HEK293 (cell line): ENCODE data around the gene SPATA24.

Source experiments
- CTCF ChIA-PET: fragments of 350-600 bp; formaldehyde crosslinking; extraction: SDS; loops from one replicate; lab custom pipeline; 2021; ENCODE audit warnings: antibody characterized with exemption; lab: Yijun Ruan, JAX
- POLR2A ChIA-PET: fragments of 300-600 bp; formaldehyde crosslinking; extraction: SDS; loops from one replicate; lab custom pipeline; 2020; ENCODE audit warnings: antibody characterized with exemption, inconsistent platforms; lab: Yijun Ruan, JAX
- H3K27ac ChIP-seq: fragments of 200-500 bp; sonication (Bioruptor generic); 2 replicates; pipeline ENCODE4 v1.5.1; 2014; ENCODE audit warnings: low read depth, low read length, control low read depth, inconsistent platforms; ENCODE audit errors: extremely low read depth
- H3K36me3 ChIP-seq, 2 experiments: fragments of 200-500 bp in 1 of 2; sonication (Bioruptor generic) in 1 of 2; 1 replicate in 1 of 2; 2 replicates in 1 of 2; pipeline ENCODE4 v1.5.1; 2014 to 2017; ENCODE audit warnings: inconsistent platforms in 2 of 2, low read length in 2 of 2; ENCODE audit not compliant: control insufficient read depth in 2 of 2, insufficient read depth in 1 of 2
- H3K4me1 ChIP-seq: fragments of 200-500 bp; sonication (Bioruptor generic); 2 replicates; pipeline ENCODE4 v1.5.1; 2014; ENCODE audit warnings: mild to moderate bottlenecking, low read length, inconsistent platforms; ENCODE audit not compliant: control insufficient read depth, insufficient read depth
- H3K4me3 ChIP-seq: 2 replicates; pipeline ENCODE4 v1.5.1; 2011; ENCODE audit warnings: low read depth, mild to moderate bottlenecking, control low read depth, low read length, moderate library complexity
- H3K9me3 ChIP-seq: fragments of 200-500 bp; sonication (Bioruptor generic); 2 replicates; pipeline ENCODE4 v1.5.1; 2014; ENCODE audit warnings: low read depth, low read length, inconsistent platforms; ENCODE audit not compliant: control insufficient read depth, insufficient read depth
- KLF10 ChIP-seq: fragments of 450-650 bp; IDR thresholded peaks from 2 replicates; pipeline ENCODE4 v1.5.1; 2018; ENCODE audit warnings: missing biosample characterization, mild to moderate bottlenecking, missing genetic modification characterization
- MYNN ChIP-seq: fragments of 450-650 bp; formaldehyde crosslinking; IDR thresholded peaks from 2 replicates; pipeline ENCODE4 v1.5.1; 2016; ENCODE audit warnings: missing biosample characterization, missing genetic modification characterization, borderline replicate concordance
- SP2 ChIP-seq: fragments of 450-650 bp; formaldehyde crosslinking; IDR thresholded peaks from 2 replicates; pipeline ENCODE4 v1.5.1; 2016; ENCODE audit warnings: missing biosample characterization, missing genetic modification characterization
- YY2 ChIP-seq: fragments of 450-650 bp; formaldehyde crosslinking; IDR thresholded peaks from 2 replicates; pipeline ENCODE4 v1.5.1; 2016; ENCODE audit warnings: missing biosample characterization, missing genetic modification characterization
- ZBTB20 ChIP-seq: fragments of 450-650 bp; formaldehyde crosslinking; IDR thresholded peaks from 2 replicates; pipeline ENCODE4 v1.5.1; 2016; ENCODE audit warnings: missing biosample characterization, missing genetic modification characterization
- ZFP41 ChIP-seq: fragments of 450-650 bp; formaldehyde crosslinking; IDR thresholded peaks from 2 replicates; pipeline ENCODE4 v1.5.1; 2016; ENCODE audit warnings: missing biosample characterization, missing genetic modification characterization, borderline replicate concordance
- ZNF184 ChIP-seq: fragments of 450-650 bp; IDR thresholded peaks from 2 replicates; pipeline ENCODE4 v1.5.1; 2018; ENCODE audit warnings: missing biosample characterization, mild to moderate bottlenecking, missing genetic modification characterization
- ZNF214 ChIP-seq: fragments of 450-650 bp; formaldehyde crosslinking; IDR thresholded peaks from 2 replicates; pipeline ENCODE4 v1.5.1; 2017; ENCODE audit warnings: missing biosample characterization, mild to moderate bottlenecking, missing genetic modification characterization, borderline replicate concordance
- ZNF266 ChIP-seq: fragments of 450-650 bp; formaldehyde crosslinking; IDR thresholded peaks from 2 replicates; pipeline ENCODE4 v1.5.1; 2016; ENCODE audit warnings: missing biosample characterization, missing genetic modification characterization, low read depth
- ZNF335 ChIP-seq: fragments of 450-650 bp; formaldehyde crosslinking; conservative IDR thresholded peaks from 2 replicates; pipeline ENCODE4 v1.5.1; 2016; ENCODE audit warnings: missing biosample characterization, missing genetic modification characterization
- ZNF416 ChIP-seq: fragments of 450-650 bp; formaldehyde crosslinking; IDR thresholded peaks from 2 replicates; pipeline ENCODE4 v1.5.1; 2016; ENCODE audit warnings: missing biosample characterization, missing genetic modification characterization
- ZNF433 ChIP-seq: fragments of 450-650 bp; formaldehyde crosslinking; IDR thresholded peaks from 2 replicates; pipeline ENCODE4 v1.5.1; 2016; ENCODE audit warnings: missing biosample characterization, missing genetic modification characterization, low read depth
- ZNF510 ChIP-seq: fragments of 450-650 bp; formaldehyde crosslinking; IDR thresholded peaks from 2 replicates; pipeline ENCODE4 v1.5.1; 2018; ENCODE audit warnings: mild to moderate bottlenecking, missing genetic modification characterization, missing biosample characterization; ENCODE audit not compliant: insufficient replicate concordance
- ZNF561 ChIP-seq: fragments of 450-650 bp; IDR thresholded peaks from 2 replicates; pipeline ENCODE4 v1.5.1; 2018; ENCODE audit warnings: missing biosample characterization, missing genetic modification characterization, borderline replicate concordance
- ZNF571 ChIP-seq: fragments of 450-650 bp; formaldehyde crosslinking; IDR thresholded peaks from 2 replicates; pipeline ENCODE4 v1.5.0; 2017; ENCODE audit warnings: missing biosample characterization, missing genetic modification characterization
- ZNF660 ChIP-seq: fragments of 450-650 bp; IDR thresholded peaks from 2 replicates; pipeline ENCODE4 v1.5.1; 2018; ENCODE audit warnings: missing biosample characterization, mild to moderate bottlenecking, missing genetic modification characterization
- ZNF791 ChIP-seq: fragments of 450-650 bp; formaldehyde crosslinking; IDR thresholded peaks from 2 replicates; pipeline ENCODE4 v1.5.1; 2016; ENCODE audit warnings: missing biosample characterization, missing genetic modification characterization
- TF ChIP-seq, protein P1 (sequence below): fragments of 450-650 bp; formaldehyde crosslinking; IDR thresholded peaks from 2 replicates; pipeline ENCODE4 v1.5.1; 2016; ENCODE audit warnings: missing biosample characterization, missing genetic modification characterization
- TF ChIP-seq, protein P2 (sequence below): fragments of 450-650 bp; formaldehyde crosslinking; IDR thresholded peaks from 2 replicates; pipeline ENCODE4 v1.5.1; 2016; ENCODE audit warnings: missing biosample characterization, missing genetic modification characterization
- TF ChIP-seq, protein P3 (sequence below): fragments of 450-650 bp; IDR thresholded peaks from 2 replicates; pipeline ENCODE4 v1.5.1; 2018; ENCODE audit warnings: missing biosample characterization, missing genetic modification characterization
- TF ChIP-seq, protein P4 (sequence below): fragments of 450-650 bp; formaldehyde crosslinking; IDR thresholded peaks from 2 replicates; pipeline ENCODE4 v1.5.1; 2016; ENCODE audit warnings: missing biosample characterization, missing genetic modification characterization

The SPATA24 gene

DNA sequence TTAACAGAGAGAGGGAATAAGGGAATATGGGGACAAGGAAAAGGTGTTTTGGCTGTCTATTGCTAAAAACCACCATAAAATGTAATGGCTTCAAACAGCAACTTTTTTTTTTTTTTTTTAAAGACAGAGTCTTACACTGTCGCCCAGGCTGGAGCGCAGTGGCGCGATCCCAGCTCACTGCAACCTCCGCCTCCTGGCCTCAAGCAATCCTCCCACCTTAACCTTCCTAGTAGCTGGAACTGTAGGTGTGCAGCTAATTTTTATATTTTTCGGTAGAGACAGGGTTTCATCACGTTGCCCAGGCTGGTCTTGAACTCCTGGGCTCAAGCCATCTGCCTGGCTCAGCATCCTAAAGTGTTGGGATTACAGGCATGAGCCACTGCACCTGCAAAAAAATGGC, 4.3 kb upstream of the SPATA24 start:
- H3K4me1 ChIP-seq, result peaks cover 5% of the 10 kb centered on the region; the same call in 1 of the 2 replicates
- ChIA-PET POLR2A (no interaction called here), CTCF (interaction anchor here (0.5 to 1.7 kb wide), 6 partner anchors 13 to 626 kb away, joined by 3 to 7 read pairs (median 4); no protein-coding TSS in a partner anchor)
- no peak for TF ChIP-seq ZNF510 (tag by site-specific recombination)
- TF ChIP-seq, protein P1, sequence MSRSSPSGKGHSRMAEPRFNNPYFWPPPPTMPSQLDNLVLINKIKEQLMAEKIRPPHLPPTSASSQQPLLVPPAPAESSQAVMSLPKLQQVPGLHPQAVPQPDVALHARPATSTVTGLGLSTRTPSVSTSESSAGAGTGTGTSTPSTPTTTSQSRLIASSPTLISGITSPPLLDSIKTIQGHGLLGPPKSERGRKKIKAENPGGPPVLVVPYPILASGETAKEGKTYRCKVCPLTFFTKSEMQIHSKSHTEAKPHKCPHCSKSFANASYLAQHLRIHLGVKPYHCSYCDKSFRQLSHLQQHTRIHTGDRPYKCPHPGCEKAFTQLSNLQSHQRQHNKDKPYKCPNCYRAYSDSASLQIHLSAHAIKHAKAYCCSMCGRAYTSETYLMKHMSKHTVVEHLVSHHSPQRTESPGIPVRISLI (tag by site-specific recombination), result 0 out of 2 replicates have a peak, but pooled peaks have one; percentile 28
- no peak overlapping the region for H3K4me3 ChIP-seq
- H3K36me3 ChIP-seq, result peaks cover 0 to 13% of the 10 kb centered on the region in 2 experiments; a peak in 2 of 3 replicates
- no peaks in the 10 kb centered on the region for H3K9me3 ChIP-seq
- H3K27ac ChIP-seq, result no peak overlapping the region

DNA sequence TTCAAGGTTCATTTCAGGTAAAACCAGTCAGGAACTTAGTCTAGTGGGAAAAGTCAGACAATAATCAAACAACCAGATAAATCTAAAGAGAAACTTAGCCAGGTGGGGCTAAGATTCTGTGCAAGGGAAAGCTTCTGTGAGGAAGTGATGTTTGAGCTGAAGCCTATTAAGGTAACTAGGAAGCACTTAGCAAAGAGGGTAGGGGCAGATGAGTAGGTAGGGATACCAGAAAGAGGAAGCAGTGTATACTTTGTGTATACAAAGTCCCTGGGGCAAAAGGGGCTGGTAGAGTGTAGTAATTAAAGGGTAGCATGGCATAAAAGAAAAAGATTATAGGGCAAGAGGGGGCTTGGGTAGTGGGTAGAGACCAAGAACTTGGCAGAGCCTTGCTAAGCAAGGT, 3.6 kb upstream of the SPATA24 start:
- H3K4me3 ChIP-seq, result no peak overlapping the region
- CTCF ChIA-PET, result interaction anchor here (0.9 to 1.7 kb wide), 3 partner anchors 13 to 106 kb away, joined by 3 to 7 read pairs (median 6); no protein-coding TSS in a partner anchor
- TF ChIP-seq KLF10 (tag by site-specific recombination) (no peak), ZNF791 (tag by site-specific recombination) (0 out of 2 replicates have a peak, but pooled peaks have one; percentile 5), ZNF433 (tag by site-specific recombination) (no peak)
- TF ChIP-seq, all 188 proteins: peak for 1
- POLR2A ChIA-PET, result no interaction called here
- peaks cover 5% of the 10 kb centered on the region; the same call in 1 of the 2 replicates for H3K4me1 ChIP-seq
- no peaks in the 10 kb centered on the region for H3K9me3 ChIP-seq
- no peak overlapping the region for H3K27ac ChIP-seq
- H3K36me3 ChIP-seq, result peaks cover 0 to 6% of the 10 kb centered on the region in 2 experiments; a peak in 2 of 3 replicates

DNA sequence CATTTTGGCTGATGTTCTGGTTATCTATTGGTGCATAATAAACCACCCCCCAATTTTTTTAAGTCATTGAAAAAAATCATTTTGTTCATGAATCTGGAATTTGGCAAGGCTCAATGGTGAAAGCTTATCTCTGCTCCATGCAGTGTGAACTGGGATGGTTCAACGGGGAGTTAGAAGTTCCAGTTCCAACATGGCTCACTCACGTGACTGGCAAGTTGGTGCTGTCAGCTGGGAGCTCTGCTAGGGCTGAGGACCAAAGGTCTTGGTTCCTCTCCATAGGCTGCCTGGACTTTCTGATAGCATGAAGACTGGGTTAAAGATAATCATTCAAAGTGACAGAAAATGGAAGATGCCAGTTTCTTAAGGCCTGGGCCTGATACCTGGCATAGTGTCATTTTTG, 3.1 kb upstream of the SPATA24 start:
- TF ChIP-seq ZNF214, result no peak
- TF ChIP-seq ZNF184 (tag by site-specific recombination), result no peak
- TF ChIP-seq, protein P2, sequence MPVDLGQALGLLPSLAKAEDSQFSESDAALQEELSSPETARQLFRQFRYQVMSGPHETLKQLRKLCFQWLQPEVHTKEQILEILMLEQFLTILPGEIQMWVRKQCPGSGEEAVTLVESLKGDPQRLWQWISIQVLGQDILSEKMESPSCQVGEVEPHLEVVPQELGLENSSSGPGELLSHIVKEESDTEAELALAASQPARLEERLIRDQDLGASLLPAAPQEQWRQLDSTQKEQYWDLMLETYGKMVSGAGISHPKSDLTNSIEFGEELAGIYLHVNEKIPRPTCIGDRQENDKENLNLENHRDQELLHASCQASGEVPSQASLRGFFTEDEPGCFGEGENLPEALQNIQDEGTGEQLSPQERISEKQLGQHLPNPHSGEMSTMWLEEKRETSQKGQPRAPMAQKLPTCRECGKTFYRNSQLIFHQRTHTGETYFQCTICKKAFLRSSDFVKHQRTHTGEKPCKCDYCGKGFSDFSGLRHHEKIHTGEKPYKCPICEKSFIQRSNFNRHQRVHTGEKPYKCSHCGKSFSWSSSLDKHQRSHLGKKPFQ, result peak; percentile 54; the same call in 1 of the 2 replicates
- Histone ChIP-seq H3K9me3 (no peaks in the 10 kb centered on the region), H3K4me3 (no peak overlapping the region), H3K27ac (no peak overlapping the region), H3K4me1 (peaks cover 5% of the 10 kb centered on the region; the same call in 1 of the 2 replicates), H3K36me3 (peaks cover 0 to 5% of the 10 kb centered on the region in 2 experiments; a peak in 2 of 3 replicates)
- ChIA-PET CTCF (interaction anchor here (0.6 to 2.2 kb wide), 8 partner anchors 12 to 1462 kb away, joined by 3 to 12 read pairs (median 4); no protein-coding TSS in a partner anchor), POLR2A (no interaction called here)

DNA sequence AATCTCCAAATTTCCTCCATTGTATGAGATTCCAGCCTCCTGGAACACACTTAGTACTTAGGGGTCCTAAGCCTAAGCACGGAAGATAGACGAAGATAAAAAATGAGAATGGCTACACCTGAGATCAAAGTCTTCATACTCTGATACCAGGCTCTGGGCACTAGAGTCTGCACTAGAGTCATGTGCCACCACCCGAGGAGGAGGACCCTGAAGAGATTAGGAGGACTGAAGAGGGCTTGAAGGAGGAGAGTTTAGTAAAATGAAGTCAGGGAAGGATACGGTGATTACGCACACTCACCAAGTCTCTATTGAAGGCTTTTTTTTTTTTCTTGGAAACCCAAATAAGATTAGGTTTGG, 573 bp upstream of the SPATA24 start:
- Histone ChIP-seq H3K4me3 (no peak overlapping the region; the same call in 1 of the 2 replicates), H3K4me1 (peaks cover 5% of the 10 kb centered on the region; the same call in 1 of the 2 replicates), H3K36me3 (peaks cover 0 to 12% of the 10 kb centered on the region in 2 experiments; a peak in 2 of 3 replicates), H3K27ac (peak overlapping the region; percentile 82), H3K9me3 (no peaks in the 10 kb centered on the region)
- POLR2A ChIA-PET, result interaction anchor here (0.7 to 2.3 kb wide), 3 partner anchors 35 to 206 kb away, joined by 4 to 8 read pairs (median 4); partner anchors contain the start of genes DNAJC18, SIL1 and UBE2D2
- TF ChIP-seq ZFP41 (tag by site-specific recombination) (no peak), ZNF214 (no peak), ZNF335 (0 out of 2 replicates have a peak, but pooled peaks have one; percentile 47), ZNF660 (no peak), SP2 (tag by site-specific recombination) (no peak), ZNF571 (tag by site-specific recombination) (no peak), YY2 (no peak), ZNF416 (no peak), ZNF561 (tag by site-specific recombination) (0 out of 2 replicates have a peak, but pooled peaks have one; percentile 12), MYNN (tag by site-specific recombination) (no peak), ZNF266 (tag by site-specific recombination) (no peak), ZBTB20 (tag by site-specific recombination) (peak; percentile 13; the same call in 1 of the 2 replicates)
- TF ChIP-seq, protein P3, sequence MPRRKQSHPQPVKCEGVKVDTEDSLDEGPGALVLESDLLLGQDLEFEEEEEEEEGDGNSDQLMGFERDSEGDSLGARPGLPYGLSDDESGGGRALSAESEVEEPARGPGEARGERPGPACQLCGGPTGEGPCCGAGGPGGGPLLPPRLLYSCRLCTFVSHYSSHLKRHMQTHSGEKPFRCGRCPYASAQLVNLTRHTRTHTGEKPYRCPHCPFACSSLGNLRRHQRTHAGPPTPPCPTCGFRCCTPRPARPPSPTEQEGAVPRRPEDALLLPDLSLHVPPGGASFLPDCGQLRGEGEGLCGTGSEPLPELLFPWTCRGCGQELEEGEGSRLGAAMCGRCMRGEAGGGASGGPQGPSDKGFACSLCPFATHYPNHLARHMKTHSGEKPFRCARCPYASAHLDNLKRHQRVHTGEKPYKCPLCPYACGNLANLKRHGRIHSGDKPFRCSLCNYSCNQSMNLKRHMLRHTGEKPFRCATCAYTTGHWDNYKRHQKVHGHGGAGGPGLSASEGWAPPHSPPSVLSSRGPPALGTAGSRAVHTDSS, result no peak
- TF ChIP-seq, protein P4, sequence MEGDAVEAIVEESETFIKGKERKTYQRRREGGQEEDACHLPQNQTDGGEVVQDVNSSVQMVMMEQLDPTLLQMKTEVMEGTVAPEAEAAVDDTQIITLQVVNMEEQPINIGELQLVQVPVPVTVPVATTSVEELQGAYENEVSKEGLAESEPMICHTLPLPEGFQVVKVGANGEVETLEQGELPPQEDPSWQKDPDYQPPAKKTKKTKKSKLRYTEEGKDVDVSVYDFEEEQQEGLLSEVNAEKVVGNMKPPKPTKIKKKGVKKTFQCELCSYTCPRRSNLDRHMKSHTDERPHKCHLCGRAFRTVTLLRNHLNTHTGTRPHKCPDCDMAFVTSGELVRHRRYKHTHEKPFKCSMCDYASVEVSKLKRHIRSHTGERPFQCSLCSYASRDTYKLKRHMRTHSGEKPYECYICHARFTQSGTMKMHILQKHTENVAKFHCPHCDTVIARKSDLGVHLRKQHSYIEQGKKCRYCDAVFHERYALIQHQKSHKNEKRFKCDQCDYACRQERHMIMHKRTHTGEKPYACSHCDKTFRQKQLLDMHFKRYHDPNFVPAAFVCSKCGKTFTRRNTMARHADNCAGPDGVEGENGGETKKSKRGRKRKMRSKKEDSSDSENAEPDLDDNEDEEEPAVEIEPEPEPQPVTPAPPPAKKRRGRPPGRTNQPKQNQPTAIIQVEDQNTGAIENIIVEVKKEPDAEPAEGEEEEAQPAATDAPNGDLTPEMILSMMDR (tag by site-specific recombination), result peak; percentile 14; the same call in 1 of the 2 replicates
- CTCF ChIA-PET, result interaction anchor here (0.6 to 1.2 kb wide), 4 partner anchors 12 to 459 kb away, joined by 3 to 4 read pairs (median 4); no protein-coding TSS in a partner anchor
